Anterior cingulate cortex (tissue), 58 donors: ENCODE results near the gene ISY1.
A peak's percentile ranks its signal among the peaks of the same experiment; 100 is the strongest.
"Not testable (repeated sequence)": the region's sequence is repeated elsewhere in the genome, so short reads cannot be mapped to it uniquely, and the experiment has no call there.

Experiments
- DNase-seq, 58 donors: peaks; one replicate each; lab custom pipeline; 2025; lab: John Stamatoyannopoulos, UW

ISY1 gene

DNA sequence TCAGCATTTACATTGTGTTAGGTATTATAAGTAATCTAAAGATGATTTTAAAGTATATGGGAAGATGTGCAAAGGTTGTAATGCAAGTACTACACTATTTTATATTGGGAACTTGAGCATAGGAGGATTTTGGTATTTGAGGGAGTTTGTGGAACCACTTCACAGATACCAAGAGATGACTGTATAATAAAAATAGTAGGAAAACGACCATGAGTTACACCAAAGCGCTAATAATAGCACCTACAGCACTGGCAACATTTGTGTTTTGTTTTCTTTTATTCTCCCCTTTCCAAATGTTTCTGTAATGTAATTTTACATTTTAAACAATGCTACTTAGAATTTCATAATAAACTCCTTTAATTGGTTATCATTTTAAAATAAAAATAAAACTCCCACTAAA is 12.3 kb upstream of the ISY1 start:
- DNase-seq: no peak

- DNase-seq: no peak
Measured at GRCh38 chr3:129166579-129167332, 5.9 kb upstream of the ISY1 start.

DNA sequence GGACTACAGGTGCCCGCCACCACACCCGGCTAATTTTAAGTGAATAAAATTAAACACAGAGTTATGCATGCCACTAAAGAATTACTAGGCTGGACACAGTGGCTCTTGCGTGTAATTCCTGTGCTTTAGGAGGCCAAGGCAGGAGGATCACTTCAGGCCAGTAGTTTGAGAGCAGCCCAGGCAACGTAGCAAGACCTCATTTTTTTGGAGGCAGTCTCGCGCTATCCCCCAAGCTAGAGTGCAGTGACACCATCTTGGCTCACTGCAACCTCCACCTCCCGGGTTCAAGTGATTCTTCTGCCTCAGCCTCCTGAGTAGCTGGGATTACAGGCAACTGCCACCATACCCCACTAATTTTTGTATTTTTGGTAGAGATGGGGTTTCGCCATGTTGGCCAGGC is 4.7 kb upstream of the ISY1 start:
- DNase-seq: not testable (repeated sequence)

GRCh38 chr3:129164500-129164899 is 3.6 kb upstream of the ISY1 start:
- no peak for DNase-seq

DNA sequence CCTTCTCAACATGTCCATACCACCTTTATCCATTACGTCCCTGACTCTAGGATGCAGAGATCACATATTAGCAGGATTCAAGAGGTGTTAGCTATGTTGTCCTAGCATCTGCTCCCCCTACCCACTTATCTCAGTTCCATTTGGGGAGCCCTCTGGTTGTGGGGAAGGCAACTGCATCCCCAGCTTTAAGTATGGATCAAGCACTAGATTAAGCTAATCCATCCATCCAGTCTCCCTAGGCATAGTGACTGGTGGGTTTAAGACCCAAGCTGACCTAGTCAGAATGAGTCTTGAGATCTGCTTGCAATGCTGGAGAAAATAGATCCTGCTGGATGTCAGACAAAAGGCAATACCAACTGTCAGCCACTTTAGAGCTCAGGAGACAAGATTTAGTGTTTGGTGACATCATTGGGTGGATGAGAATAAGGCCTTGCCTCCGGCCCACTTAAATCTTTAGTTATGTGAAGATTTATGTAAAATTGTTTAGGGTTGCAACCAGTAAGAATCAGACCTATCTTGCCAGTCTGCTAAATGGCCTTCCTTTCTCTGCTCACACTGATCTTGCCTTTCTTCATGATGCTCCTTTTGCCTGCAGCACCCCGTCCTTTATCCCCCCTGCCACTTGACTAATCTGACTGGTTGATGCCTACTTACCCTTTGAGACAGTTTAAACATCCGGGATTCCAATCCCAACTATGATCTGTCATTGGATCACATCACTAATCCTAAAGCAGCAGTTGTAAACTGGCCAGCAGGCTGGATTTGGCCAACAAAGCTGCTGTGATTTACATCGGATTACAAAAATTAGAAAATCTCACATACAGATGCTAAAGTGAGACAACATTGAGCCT is 2.1 kb upstream of the ISY1 start:
- DNase-seq: no peak

- peak in 3 of 58 donors; percentile 7 to 17 (median 14) for DNase-seq
Measured at GRCh38 chr3:129161860-129162271, 1.0 kb upstream of the ISY1 start.

GRCh38 chr3:129144786-129145185 is 16.1 kb downstream of the ISY1 start:
- DNase-seq: no peak

GRCh38 chr3:129141011-129141410 is 19.9 kb downstream of the ISY1 start:
- not testable (repeated sequence) for DNase-seq

- DNase-seq: no peak
Measured at GRCh38 chr3:129139911-129140310, 21.0 kb downstream of the ISY1 start.

DNA sequence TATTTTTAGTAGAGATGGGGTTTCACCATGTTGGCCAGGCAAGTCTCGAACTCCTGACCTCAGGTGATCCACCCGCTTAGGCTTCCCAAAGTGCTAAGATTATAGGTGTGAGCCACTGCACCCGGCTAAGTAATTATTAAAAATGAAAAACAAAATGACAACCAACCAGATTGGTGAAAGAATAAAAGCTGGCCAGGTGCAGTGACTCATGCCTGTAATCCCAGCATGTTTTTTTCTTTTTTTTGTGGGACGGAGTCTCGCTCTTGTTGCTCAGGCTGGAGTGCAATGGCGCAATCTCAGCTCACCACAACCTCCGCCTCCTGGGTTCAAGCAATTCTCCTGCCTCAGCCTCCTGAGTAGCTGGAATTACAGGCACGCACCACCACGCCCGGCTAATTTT is 24.6 kb downstream of the ISY1 start:
- DNase-seq: not testable (repeated sequence)

- DNase-seq: peak in 4 of 58 donors; percentile 10 to 36 (median 13)
Measured at GRCh38 chr3:129132097-129132866, 28.6 kb downstream of the ISY1 start.

GRCh38 chr3:129131465-129132088 is 29.3 kb downstream of the ISY1 start:
- DNase-seq: no peak

DNA sequence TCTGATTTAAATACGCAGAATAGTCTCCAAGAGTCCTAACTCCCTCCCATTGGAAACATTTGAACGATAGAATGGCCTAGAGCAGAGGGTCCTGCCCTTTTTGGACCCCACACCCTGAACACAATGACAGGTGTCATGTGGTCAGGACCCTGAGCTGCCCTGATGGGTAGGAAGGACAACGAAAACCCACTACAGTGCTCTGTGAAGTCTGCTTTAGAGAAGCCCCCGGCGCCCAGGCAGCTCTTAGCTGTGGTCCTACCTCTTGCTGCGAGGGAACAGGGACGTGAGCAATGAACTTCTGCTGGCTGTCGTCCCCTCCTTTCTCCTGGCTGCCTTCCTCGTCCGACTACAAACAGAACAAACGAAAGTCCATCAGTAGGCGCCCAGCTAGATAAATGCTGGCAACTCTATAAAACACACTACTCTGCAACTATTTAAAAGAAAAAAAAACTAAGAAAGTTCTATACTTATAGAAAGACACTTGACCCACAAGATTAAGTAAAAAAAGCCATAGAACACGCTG is 30.5 kb downstream of the ISY1 start:
- no peak for DNase-seq

DNA sequence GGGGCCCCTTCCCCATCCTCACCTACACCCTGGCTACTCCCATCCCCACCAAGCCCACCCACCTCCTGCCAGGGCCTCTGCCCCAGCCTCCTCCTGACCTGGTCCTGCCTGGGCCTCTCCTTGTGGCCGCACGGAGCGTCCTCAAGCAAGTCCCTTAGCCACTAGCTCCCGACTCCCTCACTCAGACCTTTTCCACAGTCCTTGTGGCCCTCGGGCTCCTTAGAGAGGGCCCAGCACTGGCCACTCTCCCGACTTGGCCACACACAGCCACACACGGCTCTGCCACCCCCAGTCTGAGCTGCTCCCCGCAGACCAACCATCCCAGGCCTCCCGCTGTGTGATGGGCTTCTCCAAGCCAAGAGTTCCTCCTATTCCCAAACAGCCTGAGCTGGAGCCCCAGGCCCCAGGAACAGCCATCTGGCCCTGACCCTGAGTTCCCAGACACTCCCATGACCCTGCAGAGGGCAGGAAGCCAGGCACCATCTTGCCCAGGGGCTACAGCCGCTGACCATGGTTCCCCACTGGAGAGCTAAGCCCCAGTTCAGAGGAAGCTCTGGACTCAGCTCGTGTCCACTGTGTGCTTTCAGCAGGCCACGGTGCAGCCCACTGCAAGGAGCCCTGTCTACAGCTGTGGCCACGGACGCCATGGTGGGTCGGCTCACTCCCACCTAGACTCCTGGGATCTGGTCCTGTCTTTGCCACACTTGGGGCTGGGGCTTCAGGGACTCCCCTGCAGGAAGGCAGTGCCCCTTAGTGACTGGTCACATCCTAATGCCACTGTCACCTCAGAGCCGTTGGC is 32.3 kb downstream of the ISY1 start:
- no peak for DNase-seq

DNA sequence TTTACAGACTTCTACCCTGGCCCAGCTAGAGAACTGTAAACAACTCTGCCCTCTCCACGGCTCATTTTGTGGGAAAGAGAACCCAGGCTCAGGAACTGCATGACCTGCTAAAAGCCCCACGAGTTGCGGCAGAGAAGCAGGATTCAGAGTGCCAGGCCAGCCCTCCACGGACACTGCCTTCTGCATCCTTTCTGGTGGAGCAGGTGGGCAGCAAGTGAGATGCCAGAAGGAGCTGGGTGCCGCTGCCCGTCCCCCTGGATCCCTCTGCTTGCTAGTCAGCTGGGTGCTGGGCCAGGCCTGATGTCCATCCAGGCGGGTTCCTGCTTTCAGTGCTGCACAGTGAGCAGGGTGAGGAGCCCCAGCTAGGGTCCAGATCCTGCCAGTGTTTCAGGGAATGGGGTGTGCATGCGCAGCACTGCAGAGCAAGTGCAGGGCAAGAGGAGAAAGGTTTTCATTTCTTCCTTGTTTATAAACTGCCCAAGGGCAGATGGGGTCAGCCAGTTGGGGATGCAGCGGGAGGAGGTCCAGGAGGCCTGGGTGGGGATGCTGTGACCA is 34.1 kb downstream of the ISY1 start:
- no peak for DNase-seq

DNA sequence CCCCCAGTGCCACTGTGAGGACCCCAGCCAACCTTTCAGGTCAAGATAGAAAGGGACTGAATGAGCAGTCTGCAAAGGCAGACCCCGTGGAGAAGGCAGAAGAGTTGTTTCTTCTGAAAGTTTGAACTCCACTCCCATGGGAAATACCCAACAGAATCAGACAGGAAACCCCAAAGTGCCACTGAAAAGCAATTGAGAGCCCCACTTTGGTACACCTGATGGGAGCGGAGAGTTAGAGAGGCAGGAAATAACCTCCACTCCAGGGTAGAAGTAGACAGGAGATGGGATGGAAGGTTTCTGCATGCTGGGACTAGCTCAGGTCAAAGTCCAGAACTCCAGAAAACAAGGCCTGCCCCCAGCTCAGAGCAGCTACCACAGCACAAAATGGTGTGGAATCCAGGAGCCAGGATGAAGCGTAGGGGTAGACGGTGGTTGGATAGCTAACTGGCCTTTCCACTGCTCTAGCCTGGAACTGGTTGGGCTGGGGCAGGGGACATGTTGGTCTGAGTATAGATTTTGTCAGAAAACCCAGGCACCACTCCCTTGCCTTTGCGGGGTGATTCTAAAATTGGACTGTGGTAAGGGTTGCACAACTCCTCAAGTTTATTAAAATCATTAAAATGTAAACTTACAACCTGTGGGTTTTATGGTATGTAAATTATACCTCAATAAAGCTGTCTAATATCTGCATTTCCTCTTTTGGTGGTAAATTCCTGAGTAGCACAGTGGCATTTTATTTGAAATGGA is 37.4 kb downstream of the ISY1 start:
- no peak for DNase-seq

DNA sequence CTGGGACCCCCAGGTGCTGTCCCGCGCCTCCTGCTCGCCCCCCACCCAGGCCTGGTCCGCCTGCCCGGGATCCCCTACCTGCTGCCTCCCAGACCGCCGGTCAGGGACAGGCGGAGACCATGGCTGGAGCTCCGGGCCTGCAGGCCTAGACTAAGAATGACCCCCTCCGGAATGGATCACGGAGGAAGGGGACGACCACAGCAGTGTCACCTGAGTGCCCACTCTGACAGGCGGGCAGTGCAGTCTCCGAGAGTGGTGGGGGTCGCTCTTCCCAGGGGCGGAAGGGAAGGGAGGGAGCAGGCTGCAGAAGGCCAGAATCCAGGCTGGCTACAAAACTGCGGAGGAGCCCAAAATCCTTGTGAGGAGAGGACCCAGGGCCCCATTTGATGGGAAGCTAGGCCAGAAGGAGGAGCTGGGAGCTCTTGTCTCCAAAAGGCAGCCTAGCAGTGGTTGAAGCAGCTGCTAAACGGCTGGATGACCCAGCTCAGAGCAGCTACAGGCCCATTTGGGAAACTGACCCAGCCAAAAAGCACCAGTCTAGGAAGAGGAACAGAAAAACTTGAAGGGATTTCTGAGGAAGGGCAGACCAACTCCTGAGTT is 38.4 kb downstream of the ISY1 start:
- peak in 1 of 58 donors; percentile 6 for DNase-seq
